WTC11 (cell line): Measurements from ENCODE around the gene CCDC154. TPM values are rescaled to one million over a fixed set of nuclear protein-coding genes. Genes with fewer than 3 reads are reported as not detected.

Source experiments
- ATAC-seq: fragments of 200-7000 bp; cut with Tn5 transposase; 2 replicates; pipeline ENCODE4 v1.10.0; 2021; ENCODE audit warnings: mild to moderate bottlenecking, moderate library complexity
- CTCF ChIA-PET: fragments of 300-600 bp; sonication (Branson Sonifier 250); formaldehyde crosslinking; loops from one replicate; lab custom pipeline; 2021; ENCODE audit warnings: antibody characterized with exemption; lab: Charles Lee
- POLR2A ChIA-PET: fragments of 350-600 bp; sonication (Branson Sonifier 250); formaldehyde crosslinking; loops from one replicate; lab custom pipeline; 2021; ENCODE audit warnings: antibody characterized with exemption; lab: Charles Lee
- DNase-seq: peaks from one replicate; pipeline ENCODE4 v3.0.0; 2021; ENCODE audit warnings: low spot score
- H3K27ac Mint-ChIP-seq: 2 replicates; pipeline ENCODE4 v1.8.0; 2021; ENCODE audit warnings: mixed read lengths
- H3K27me3 Mint-ChIP-seq: 2 replicates; pipeline ENCODE4 v1.8.0; 2021; ENCODE audit warnings: low read depth, mild to moderate bottlenecking, moderate library complexity, mixed read lengths
- H3K36me3 Mint-ChIP-seq: 2 replicates; pipeline ENCODE4 v1.8.0; 2021; ENCODE audit warnings: mixed read lengths
- H3K4me1 Mint-ChIP-seq: 2 replicates; pipeline ENCODE4 v1.8.0; 2022; ENCODE audit warnings: mixed read lengths
- H3K4me3 Mint-ChIP-seq: 2 replicates; pipeline ENCODE4 v1.8.0; 2021; ENCODE audit warnings: mild to moderate bottlenecking, moderate library complexity, mixed read lengths
- H3K9me3 Mint-ChIP-seq: 2 replicates; pipeline ENCODE4 v1.8.0; 2021; ENCODE audit warnings: mixed read lengths
- CBFB ChIP-seq: sonication (generic); formaldehyde crosslinking; IDR thresholded peaks from 2 replicates; pipeline ENCODE4 v1.8.1; 2022; ENCODE audit warnings: mild to moderate bottlenecking, low read depth, missing genetic modification reagents
- CREM ChIP-seq: sonication (generic); formaldehyde crosslinking; IDR thresholded peaks from 2 replicates; pipeline ENCODE4 v1.8.1; 2022; ENCODE audit warnings: mild to moderate bottlenecking, missing genetic modification reagents, moderate library complexity
- E2F5 ChIP-seq: sonication (generic); formaldehyde crosslinking; IDR thresholded peaks from 2 replicates; pipeline ENCODE4 v1.8.1; 2022; ENCODE audit warnings: mild to moderate bottlenecking, moderate library complexity, missing genetic modification reagents
- FOXJ3 ChIP-seq: sonication (generic); formaldehyde crosslinking; IDR thresholded peaks from 2 replicates; pipeline ENCODE4 v1.9.0; 2021; ENCODE audit warnings: missing genetic modification reagents, mild to moderate bottlenecking, borderline replicate concordance
- FOXK1 ChIP-seq: sonication (generic); formaldehyde crosslinking; IDR thresholded peaks from 2 replicates; pipeline ENCODE4 v1.8.0; 2022; ENCODE audit warnings: mild to moderate bottlenecking, moderate library complexity, missing genetic modification reagents
- IRF1 ChIP-seq: sonication (generic); formaldehyde crosslinking; IDR thresholded peaks from 2 replicates; pipeline ENCODE4 v1.8.0; 2023; ENCODE audit warnings: missing genetic modification reagents
- KAT7 ChIP-seq: sonication (generic); formaldehyde crosslinking; IDR thresholded peaks from 2 replicates; pipeline ENCODE4 v1.8.1; 2023; ENCODE audit warnings: missing genetic modification reagents, mild to moderate bottlenecking, borderline replicate concordance
- MLX ChIP-seq: sonication (generic); formaldehyde crosslinking; IDR thresholded peaks from 2 replicates; pipeline ENCODE4 v1.8.1; 2023; ENCODE audit warnings: mild to moderate bottlenecking, missing genetic modification reagents, moderate library complexity
- NFE2L1 ChIP-seq: sonication (generic); formaldehyde crosslinking; IDR thresholded peaks from 2 replicates; pipeline ENCODE4 v1.8.1; 2023; ENCODE audit warnings: missing genetic modification reagents
- OVOL2 ChIP-seq: fragments of 250-450 bp; sonication (Bioruptor Pico); IDR thresholded peaks from 2 replicates; pipeline ENCODE4 v1.9.0; 2021; ENCODE audit warnings: mild to moderate bottlenecking, borderline replicate concordance
- PRRX2 ChIP-seq: fragments of 250-450 bp; sonication (Bioruptor Pico); IDR thresholded peaks from 2 replicates; pipeline ENCODE4 v1.8.0; 2021; ENCODE audit warnings: mild to moderate bottlenecking
- ZBTB21 ChIP-seq: sonication (generic); formaldehyde crosslinking; IDR thresholded peaks from 2 replicates; pipeline ENCODE4 v1.8.1; 2023; ENCODE audit warnings: mild to moderate bottlenecking, missing genetic modification reagents, borderline replicate concordance
- total RNA-seq: library from RNA; stranded (reverse); gene quantifications from 3 replicates; pipeline ENCODE4 v1.2.3, GENCODE V29; 2021
- TF ChIP-seq, protein P1 (sequence below): sonication (generic); formaldehyde crosslinking; IDR thresholded peaks from 2 replicates; pipeline ENCODE4 v1.8.0; 2022; ENCODE audit warnings: missing genetic modification reagents
- TF ChIP-seq, protein P2 (sequence below): sonication (generic); formaldehyde crosslinking; IDR thresholded peaks from 2 replicates; pipeline ENCODE4 v1.8.0; 2022; ENCODE audit warnings: mild to moderate bottlenecking, missing genetic modification reagents
- TF ChIP-seq, protein P3 (sequence below): fragments of 250-450 bp; sonication (Bioruptor Pico); IDR thresholded peaks from 2 replicates; pipeline ENCODE4 v1.9.0; 2021; ENCODE audit warnings: mild to moderate bottlenecking

CCDC154 gene
- total RNA-seq, 1 experiment from 2014 or later, result 0.46 TPM

DNA sequence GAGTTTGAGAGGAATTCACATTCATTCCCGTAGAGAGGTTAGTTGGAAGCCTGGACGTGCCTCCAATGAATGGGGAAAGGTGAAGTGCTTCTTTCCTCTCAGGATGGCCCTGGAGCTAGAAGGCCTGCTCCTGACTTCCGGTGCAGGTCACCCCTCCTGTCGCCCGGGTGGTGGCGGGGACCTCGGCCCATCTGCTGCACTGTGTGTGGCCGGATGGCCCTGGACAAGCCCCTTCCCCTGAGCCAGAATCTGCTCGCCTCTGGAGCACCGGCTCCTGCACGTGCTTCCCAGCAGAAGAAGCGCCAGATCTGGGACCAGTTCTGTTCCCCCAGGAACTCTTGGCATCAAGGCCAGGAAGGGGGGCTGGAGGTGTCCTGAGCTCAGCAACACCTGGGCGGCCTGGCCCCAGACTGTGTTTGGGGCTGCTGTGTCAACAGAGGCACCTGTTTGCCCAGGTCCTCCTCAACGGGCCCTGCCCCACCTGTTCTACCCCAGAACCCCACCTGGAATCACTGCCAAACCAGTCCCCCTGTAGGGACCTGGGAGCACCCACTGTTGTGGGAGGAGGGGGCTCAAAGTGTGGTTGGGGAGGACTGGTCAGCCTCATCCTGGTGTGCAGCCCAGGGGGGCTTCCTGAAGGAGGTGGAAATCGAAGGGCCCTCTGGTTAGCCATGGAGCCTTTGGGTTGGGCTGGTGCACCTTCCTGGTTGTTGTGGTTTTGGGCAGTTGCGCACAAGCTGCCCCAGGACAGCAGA, 18.6 kb downstream of the CCDC154 start:
- CTCF ChIA-PET, result no interaction called here
- Mint-ChIP-seq H3K27me3 (no peaks in the 10 kb centered on the region), H3K4me1 (no peaks in the 10 kb centered on the region), H3K9me3 (no peaks in the 10 kb centered on the region), H3K27ac (no peak overlapping the region), H3K4me3 (no peak overlapping the region), H3K36me3 (no peaks in the 10 kb centered on the region)
- DNase-seq (no peak), ATAC-seq (no peak)
- POLR2A ChIA-PET, result no interaction called here
- no peak for TF ChIP-seq OVOL2 (CRISPR knock-in tag)
- no peak for TF ChIP-seq CREM (CRISPR knock-in tag)
- TF ChIP-seq, protein P1, sequence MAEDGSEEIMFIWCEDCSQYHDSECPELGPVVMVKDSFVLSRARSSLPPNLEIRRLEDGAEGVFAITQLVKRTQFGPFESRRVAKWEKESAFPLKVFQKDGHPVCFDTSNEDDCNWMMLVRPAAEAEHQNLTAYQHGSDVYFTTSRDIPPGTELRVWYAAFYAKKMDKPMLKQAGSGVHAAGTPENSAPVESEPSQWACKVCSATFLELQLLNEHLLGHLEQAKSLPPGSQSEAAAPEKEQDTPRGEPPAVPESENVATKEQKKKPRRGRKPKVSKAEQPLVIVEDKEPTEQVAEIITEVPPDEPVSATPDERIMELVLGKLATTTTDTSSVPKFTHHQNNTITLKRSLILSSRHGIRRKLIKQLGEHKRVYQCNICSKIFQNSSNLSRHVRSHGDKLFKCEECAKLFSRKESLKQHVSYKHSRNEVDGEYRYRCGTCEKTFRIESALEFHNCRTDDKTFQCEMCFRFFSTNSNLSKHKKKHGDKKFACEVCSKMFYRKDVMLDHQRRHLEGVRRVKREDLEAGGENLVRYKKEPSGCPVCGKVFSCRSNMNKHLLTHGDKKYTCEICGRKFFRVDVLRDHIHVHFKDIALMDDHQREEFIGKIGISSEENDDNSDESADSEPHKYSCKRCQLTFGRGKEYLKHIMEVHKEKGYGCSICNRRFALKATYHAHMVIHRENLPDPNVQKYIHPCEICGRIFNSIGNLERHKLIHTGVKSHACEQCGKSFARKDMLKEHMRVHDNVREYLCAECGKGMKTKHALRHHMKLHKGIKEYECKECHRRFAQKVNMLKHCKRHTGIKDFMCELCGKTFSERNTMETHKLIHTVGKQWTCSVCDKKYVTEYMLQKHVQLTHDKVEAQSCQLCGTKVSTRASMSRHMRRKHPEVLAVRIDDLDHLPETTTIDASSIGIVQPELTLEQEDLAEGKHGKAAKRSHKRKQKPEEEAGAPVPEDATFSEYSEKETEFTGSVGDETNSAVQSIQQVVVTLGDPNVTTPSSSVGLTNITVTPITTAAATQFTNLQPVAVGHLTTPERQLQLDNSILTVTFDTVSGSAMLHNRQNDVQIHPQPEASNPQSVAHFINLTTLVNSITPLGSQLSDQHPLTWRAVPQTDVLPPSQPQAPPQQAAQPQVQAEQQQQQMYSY (CRISPR knock-in tag), result no peak
- TF ChIP-seq E2F5 (CRISPR knock-in tag), result no peak
- TF ChIP-seq FOXK1 (CRISPR knock-in tag), result no peak
- no peak for TF ChIP-seq MLX (CRISPR knock-in tag)
- TF ChIP-seq ZBTB21, result no peak
- TF ChIP-seq NFE2L1 (CRISPR knock-in tag), result no peak
- TF ChIP-seq PRRX2 (CRISPR knock-in tag), result no peak
- TF ChIP-seq IRF1, result no peak
- TF ChIP-seq, protein P2, sequence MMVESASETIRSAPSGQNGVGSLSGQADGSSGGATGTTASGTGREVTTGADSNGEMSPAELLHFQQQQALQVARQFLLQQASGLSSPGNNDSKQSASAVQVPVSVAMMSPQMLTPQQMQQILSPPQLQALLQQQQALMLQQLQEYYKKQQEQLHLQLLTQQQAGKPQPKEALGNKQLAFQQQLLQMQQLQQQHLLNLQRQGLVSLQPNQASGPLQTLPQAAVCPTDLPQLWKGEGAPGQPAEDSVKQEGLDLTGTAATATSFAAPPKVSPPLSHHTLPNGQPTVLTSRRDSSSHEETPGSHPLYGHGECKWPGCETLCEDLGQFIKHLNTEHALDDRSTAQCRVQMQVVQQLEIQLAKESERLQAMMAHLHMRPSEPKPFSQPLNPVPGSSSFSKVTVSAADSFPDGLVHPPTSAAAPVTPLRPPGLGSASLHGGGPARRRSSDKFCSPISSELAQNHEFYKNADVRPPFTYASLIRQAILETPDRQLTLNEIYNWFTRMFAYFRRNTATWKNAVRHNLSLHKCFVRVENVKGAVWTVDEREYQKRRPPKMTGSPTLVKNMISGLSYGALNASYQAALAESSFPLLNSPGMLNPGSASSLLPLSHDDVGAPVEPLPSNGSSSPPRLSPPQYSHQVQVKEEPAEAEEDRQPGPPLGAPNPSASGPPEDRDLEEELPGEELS, result no peak
- no peak for TF ChIP-seq FOXJ3 (CRISPR knock-in tag)
- TF ChIP-seq, protein P3, sequence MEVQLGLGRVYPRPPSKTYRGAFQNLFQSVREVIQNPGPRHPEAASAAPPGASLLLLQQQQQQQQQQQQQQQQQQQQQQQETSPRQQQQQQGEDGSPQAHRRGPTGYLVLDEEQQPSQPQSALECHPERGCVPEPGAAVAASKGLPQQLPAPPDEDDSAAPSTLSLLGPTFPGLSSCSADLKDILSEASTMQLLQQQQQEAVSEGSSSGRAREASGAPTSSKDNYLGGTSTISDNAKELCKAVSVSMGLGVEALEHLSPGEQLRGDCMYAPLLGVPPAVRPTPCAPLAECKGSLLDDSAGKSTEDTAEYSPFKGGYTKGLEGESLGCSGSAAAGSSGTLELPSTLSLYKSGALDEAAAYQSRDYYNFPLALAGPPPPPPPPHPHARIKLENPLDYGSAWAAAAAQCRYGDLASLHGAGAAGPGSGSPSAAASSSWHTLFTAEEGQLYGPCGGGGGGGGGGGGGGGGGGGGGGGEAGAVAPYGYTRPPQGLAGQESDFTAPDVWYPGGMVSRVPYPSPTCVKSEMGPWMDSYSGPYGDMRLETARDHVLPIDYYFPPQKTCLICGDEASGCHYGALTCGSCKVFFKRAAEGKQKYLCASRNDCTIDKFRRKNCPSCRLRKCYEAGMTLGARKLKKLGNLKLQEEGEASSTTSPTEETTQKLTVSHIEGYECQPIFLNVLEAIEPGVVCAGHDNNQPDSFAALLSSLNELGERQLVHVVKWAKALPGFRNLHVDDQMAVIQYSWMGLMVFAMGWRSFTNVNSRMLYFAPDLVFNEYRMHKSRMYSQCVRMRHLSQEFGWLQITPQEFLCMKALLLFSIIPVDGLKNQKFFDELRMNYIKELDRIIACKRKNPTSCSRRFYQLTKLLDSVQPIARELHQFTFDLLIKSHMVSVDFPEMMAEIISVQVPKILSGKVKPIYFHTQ (CRISPR knock-in tag), result no peak
- no peak for TF ChIP-seq KAT7
- no peak for TF ChIP-seq CBFB
